ENCODE measurements around the gene SOX15. TPM values are rescaled to one million over a fixed set of nuclear protein-coding genes. Genes with fewer than 3 reads are reported as not detected.

Gene SOX15
- total and polyA plus RNA-seq, 2 of the 4 experiments (the other 2 are of a cell fraction) = 0.18 to 0.62 TPM

- in situ Hi-C loops (cut with MboI; ENCODE audit: low sequenced_read_pairs) = no loop called here
- BruUV-seq (replicated peaks) = no TSS peak
Measured at GRCh38 chr17:7588553-7589203, 1.2 kb downstream of the SOX15 start.

More at GRCh38 chr17:7588553-7589203, 1.2 kb downstream of the SOX15 start:
- H2BK15ac ChIP-seq (ENCODE audit: low read depth, low read length) = no peak overlapping the region
- H3K27me3 ChIP-seq (ENCODE audit: control insufficient read depth, insufficient read depth, low read length) = no peaks in the 10 kb centered on the region
- peaks cover 34% of the 10 kb centered on the region for H3K4me1 ChIP-seq (ENCODE audit: control insufficient read depth, insufficient read depth, low read length)
- no peak overlapping the region for H2AFZ ChIP-seq (replicated peaks; ENCODE audit: low read length, poor library complexity)
- peak overlapping the region; percentile 90 for H2BK5ac ChIP-seq (ENCODE audit: low read depth, low read length, poor library complexity, severe bottlenecking)
- intact Hi-C loops (cut with micrococcal nuclease) (loop anchor here (1.0 to 2.0 kb wide), 2 partner anchors 74 to 308 kb away; partner anchors contain the start of gene SLC2A4), dilution Hi-C loops (cut with HindIII; ENCODE audit: low sequenced_read_pairs, unreplicated experiment) (no loop called here)
- peak overlapping the region; percentile 55; the same call in 1 of the 2 replicates for H3K23ac ChIP-seq (ENCODE audit: low read depth, low read length)
- H4K20me1 ChIP-seq (ENCODE audit: insufficient read depth, low read length) = peaks cover 15% of the 10 kb centered on the region
- CTCF ChIA-PET = interaction anchor here (0.6 to 1.5 kb wide), 6 partner anchors 10 to 28 kb away, joined by 3 to 9 read pairs (median 4); no protein-coding TSS in a partner anchor
- H4K91ac ChIP-seq (ENCODE audit: insufficient read depth, low read depth, low read length) = no peak overlapping the region; the same call in 1 of the 2 replicates
- no peaks in the 10 kb centered on the region for H3K9me3 ChIP-seq (ENCODE audit: control insufficient read depth, insufficient read depth, low read length)
- peaks cover 18% of the 10 kb centered on the region for H3K9me1 ChIP-seq (ENCODE audit: insufficient read depth, low read length)
- peak overlapping the region; percentile 1; the same call in 1 of the 2 replicates for H4K5ac ChIP-seq (ENCODE audit: low read depth, low read length)
- no peak overlapping the region for H3K18ac ChIP-seq (ENCODE audit: low read depth, low read length)
- DNase-seq (no peak), ATAC-seq (ENCODE audit: low read depth) (no peak)
- H3K14ac ChIP-seq (replicated peaks; ENCODE audit: low read depth, low read length) = peak overlapping the region; percentile 75
- POLR2A ChIA-PET (ENCODE audit: unreplicated experiment) = interaction anchor here (0.5 to 1.1 kb wide), 3 partner anchors 8 to 98 kb away, joined by 3 to 6 read pairs (median 3); partner anchors contain the start of gene CD68
- 82% methylated on average over 12 of the region's 30 CpGs; no CpG with 5 or more reads in 1 of the 2 experiments for WGBS, 2 experiments (ENCODE audit: extremely low coverage in 2 of 2, insufficient read length in 1 of 2)
- TF ChIP-seq MXI1 (IDR thresholded peaks at IDR 0.05; ENCODE audit: borderline replicate concordance, low read depth, low read length) (no peak), MAZ (IDR thresholded peaks at IDR 0.05; ENCODE audit: borderline replicate concordance, low read depth, low read length) (no peak), MAFK (IDR thresholded peaks at IDR 0.05; ENCODE audit: low read depth, low read length) (no peak), NFE2L2 (IDR thresholded peaks at IDR 0.05; ENCODE audit: low read depth, low read length) (no peak), POLR2A (IDR thresholded peaks at IDR 0.05; ENCODE audit: low read depth, low read length) (no peak), USF2 (IDR thresholded peaks at IDR 0.05; ENCODE audit: low read depth, low read length) (no peak), SMC3 (IDR thresholded peaks at IDR 0.05; ENCODE audit: low read depth, low read length) (no peak), RAD21 (IDR thresholded peaks at IDR 0.05; ENCODE audit: low read length) (no peak), CHD1 (IDR thresholded peaks at IDR 0.05; ENCODE audit: low read depth, low read length) (no peak), FOS (IDR thresholded peaks at IDR 0.05; ENCODE audit: low read depth, low read length) (no peak), RFX5 (IDR thresholded peaks at IDR 0.05; ENCODE audit: low read depth, low read length) (no peak), BHLHE40 (IDR thresholded peaks at IDR 0.05; ENCODE audit: low read depth, low read length) (no peak), ELK1 (IDR thresholded peaks at IDR 0.05; ENCODE audit: borderline replicate concordance, low read depth, low read length) (no peak), CEBPB (IDR thresholded peaks at IDR 0.05; ENCODE audit: low read depth, low read length) (no peak), RCOR1 (IDR thresholded peaks at IDR 0.05; ENCODE audit: insufficient replicate concordance, low read length) (no peak)
- no peak overlapping the region for H3K4me3 ChIP-seq (ENCODE audit: insufficient read depth, low read depth, low read length)
- peaks cover 40% of the 10 kb centered on the region for H3K36me3 ChIP-seq (ENCODE audit: control insufficient read depth, insufficient read depth, low read length)
- H3K79me1 ChIP-seq (ENCODE audit: low read depth in 1 of 2, low read length in 2 of 2) = peaks cover 23 to 68% of the 10 kb centered on the region in 2 experiments
- H3K27ac ChIP-seq (ENCODE audit: insufficient read depth, low read length) = peak overlapping the region; percentile 75
- peak overlapping the region; percentile 68 for H3K4ac ChIP-seq (ENCODE audit: low read depth, low read length)
- peak overlapping the region; percentile 87 for H2AK9ac ChIP-seq (replicated peaks; ENCODE audit: low read depth, low read length, poor library complexity)
- H4K8ac ChIP-seq (ENCODE audit: low read depth in 2 of 2, low read length in 2 of 2) = peak overlapping the region; percentile 21 to 47; a peak in 3 of 4 replicates
- peak overlapping the region; percentile 36; the same call in 1 of the 2 replicates for H3K4me2 ChIP-seq (ENCODE audit: low read depth, low read length)
- H3K56ac ChIP-seq (ENCODE audit: extremely low read depth, insufficient read depth, low read length) = no peak overlapping the region
- H2BK20ac ChIP-seq (ENCODE audit: low read depth, low read length) = no peak overlapping the region
- H3K9ac ChIP-seq (ENCODE audit: low read depth, low read length) = peak overlapping the region; percentile 30
- H2BK120ac ChIP-seq (ENCODE audit: low read depth, low read length) = no peak overlapping the region; the same call in 1 of the 2 replicates
- peak overlapping the region; percentile 74 for H2AK5ac ChIP-seq (ENCODE audit: low read depth, low read length)
